Endothelial cell of umbilical vein (primary cell): ENCODE results near the gene EIF5B. TPM values are rescaled to one million over a fixed set of nuclear protein-coding genes. Genes with fewer than 3 reads are reported as not detected.

ENCODE experiments used
- BruUV-seq: library from RNA; stranded (reverse); fragments of 400-500 nt; replicated peaks from 2 replicates; lab custom pipeline; 2021; lab: Mats Ljungman, UMichigan
- CTCF ChIA-PET: fragments of 300-600, 350-600 bp; sonication (Branson Sonifier 250); formaldehyde crosslinking; loops from one replicate; lab custom pipeline; 2021; ENCODE audit warnings: antibody characterized with exemption, inconsistent platforms; lab: Charles Lee
- POLR2A ChIA-PET: fragments of 300-600, 350-600 bp; sonication (Branson Sonifier 250); formaldehyde crosslinking; loops from one replicate; lab custom pipeline; 2021; ENCODE audit warnings: antibody characterized with exemption, inconsistent platforms; lab: Charles Lee
- DNase-seq: peaks from one replicate; pipeline ENCODE4 v3.0.0-alpha.2; 2011; ENCODE audit warnings: low read depth, low spot score
- FAIRE-seq: peaks from 2 replicates; lab custom pipeline; 2011; peaks lifted over from hg19 to GRCh38; lab: Jason Lieb, UNC
- H2AFZ ChIP-seq: 2 replicates; pipeline ENCODE4 v1.6.0; 2012; ENCODE audit warnings: low read depth, low read length, control low read depth, inconsistent platforms
- H3K27ac ChIP-seq: 2 replicates; pipeline ENCODE4 v1.5.1; 2011; ENCODE audit warnings: low read depth, mild to moderate bottlenecking, control low read depth, low read length, moderate library complexity; ENCODE audit not compliant: insufficient read depth
- H3K27me3 ChIP-seq, 2 experiments: 2 replicates each; pipeline versions ENCODE4 v1.6.0 to v1.6.1; 2011; ENCODE audit warnings: low read length in 2 of 2, mixed read lengths in 1 of 2; ENCODE audit not compliant: control insufficient read depth in 2 of 2, insufficient read depth in 2 of 2
- H3K36me3 ChIP-seq, 2 experiments: 2 replicates in 1 of 2; 3 replicates in 1 of 2; pipeline ENCODE4 v1.5.1; 2011; ENCODE audit warnings: low read length in 2 of 2, mild to moderate bottlenecking in 1 of 2, moderate library complexity in 1 of 2; ENCODE audit not compliant: control insufficient read depth in 2 of 2, insufficient read depth in 2 of 2; ENCODE audit errors: extremely low read depth in 1 of 2
- H3K4me1 ChIP-seq: 3 replicates; pipeline ENCODE4 v1.5.1; 2011; ENCODE audit warnings: mild to moderate bottlenecking, low read length; ENCODE audit not compliant: control insufficient read depth, insufficient read depth; ENCODE audit errors: extremely low read depth
- H3K4me2 ChIP-seq: 2 replicates; pipeline ENCODE4 v1.6.1; 2011; ENCODE audit warnings: low read length, control low read depth, mixed read lengths; ENCODE audit not compliant: insufficient read depth
- H3K4me3 ChIP-seq, 3 experiments: fragments of 200-600 bp in 1 of 3; sonication (generic), shearing (Covaris generic) in 1 of 3; replicated peaks in 1 of 3; 2 replicates each; pipeline ENCODE4 v1.5.1; 2011 to 2016; ENCODE audit warnings: control low read depth in 3 of 3, low read length in 3 of 3, mild to moderate bottlenecking in 2 of 3, inconsistent platforms in 1 of 3, low read depth in 1 of 3, moderate library complexity in 1 of 3; ENCODE audit not compliant: insufficient read depth in 1 of 3
- H3K79me2 ChIP-seq: 2 replicates; pipeline ENCODE4 v1.6.0; 2012; ENCODE audit warnings: low read length, inconsistent platforms; ENCODE audit not compliant: control insufficient read depth, insufficient read depth
- H3K9ac ChIP-seq: replicated peaks from 2 replicates; pipeline ENCODE3; 2011; ENCODE audit warnings: low read length, control low read depth; ENCODE audit not compliant: insufficient read depth; ENCODE audit errors: extremely low read depth
- H3K9me1 ChIP-seq: replicated peaks from 3 replicates; pipeline ENCODE4 v1.6.0; 2011; ENCODE audit warnings: mild to moderate bottlenecking, low read length; ENCODE audit not compliant: control insufficient read depth, insufficient read depth; ENCODE audit errors: extremely low read depth
- H3K9me3 ChIP-seq: replicated peaks from 2 replicates; pipeline ENCODE4 v1.5.1; 2012; ENCODE audit warnings: low read length, inconsistent platforms; ENCODE audit not compliant: control insufficient read depth, insufficient read depth
- H4K20me1 ChIP-seq: replicated peaks from 2 replicates; pipeline ENCODE3; 2011; ENCODE audit warnings: mild to moderate bottlenecking, low read length; ENCODE audit not compliant: control insufficient read depth, insufficient read depth; ENCODE audit errors: extremely low read depth
- FOS ChIP-seq: IDR thresholded peaks from 2 replicates; pipeline ENCODE4 v1.6.1; 2011; ENCODE audit warnings: mild to moderate bottlenecking, low read length, moderate library complexity, borderline replicate concordance; ENCODE audit not compliant: insufficient read depth
- GATA2 ChIP-seq: IDR thresholded peaks from 2 replicates; pipeline ENCODE4 v1.7.0; 2011; ENCODE audit warnings: low read depth, mild to moderate bottlenecking, moderate library complexity, mixed read lengths, low read length; ENCODE audit not compliant: insufficient read length, insufficient read depth
- JUN ChIP-seq: IDR thresholded peaks from 2 replicates; pipeline ENCODE4 v1.6.1; 2011; ENCODE audit warnings: borderline replicate concordance, low read depth; ENCODE audit not compliant: insufficient read length, insufficient read depth
- MYC ChIP-seq: IDR thresholded peaks from one replicate; pipeline ENCODE4 v1.6.1; 2011; ENCODE audit warnings: mild to moderate bottlenecking, low read depth, low read length
- POLR2A ChIP-seq: IDR thresholded peaks from 2 replicates; pipeline ENCODE4 v1.6.1; 2012; ENCODE audit warnings: low read depth, mild to moderate bottlenecking, control low read depth, low read length
- POLR2AphosphoS5 ChIP-seq: IDR thresholded peaks from 2 replicates; pipeline ENCODE4 v1.6.1; 2012; ENCODE audit warnings: low read depth, mild to moderate bottlenecking, control low read depth, low read length, moderate library complexity; ENCODE audit not compliant: insufficient read depth
- dilution Hi-C: fragments of 300-500 bp; cut with MboI; formaldehyde crosslinking; loops from one replicate; pipeline ENCODE4 v1.15.0; 2019; ENCODE audit warnings: low sequenced_read_pairs; ENCODE audit not compliant: extremely low pct_ligation_motif_present
- intact Hi-C: fragments of 100-400 bp; cut with micrococcal nuclease; formaldehyde crosslinking; loops from one replicate; pipeline ENCODE4 v1.10.0; 2022
- polyA plus RNA-seq, 4 experiments: library from polyadenylated mRNA; depleted of rRNA in 3 of 4; stranded (reverse) in 3 of 4; unstranded in 1 of 4; fragments of >200 nt; gene quantifications; 2 replicates each; pipeline versions ENCODE4 v1.2.1 to v1.2.3, GENCODE V29; 2011 to 2012; ENCODE audit warnings: missing spikeins in 1 of 4
- total RNA-seq: library from RNA; stranded (reverse); gene quantifications from 2 replicates; pipeline ENCODE4 v1.2.3, GENCODE V29; 2021
- TF ChIP-seq, protein P1 (sequence below): IDR thresholded peaks from 2 replicates; pipeline ENCODE4 v1.6.1; 2011; ENCODE audit not compliant: insufficient read depth, insufficient read length
- TF ChIP-seq, protein P2 (sequence below), 2 donors: IDR thresholded peaks; 1 replicate in 1 of 2; 2 replicates in 1 of 2; pipeline ENCODE4 v1.5.1; 2011; ENCODE audit warnings: low read length in 2 of 2, mild to moderate bottlenecking in 2 of 2, moderate library complexity in 2 of 2, control low read depth in 1 of 2, inconsistent platforms in 1 of 2, low read depth in 1 of 2; ENCODE audit not compliant: insufficient read depth in 1 of 2; ENCODE audit errors: extremely low read depth in 1 of 2

Gene EIF5B
- total and polyA plus RNA-seq, 2 donors (not counting 3 experiments of a cell fraction or from before 2014, with no cell fraction given): 10.1 to 54.5 TPM

DNA sequence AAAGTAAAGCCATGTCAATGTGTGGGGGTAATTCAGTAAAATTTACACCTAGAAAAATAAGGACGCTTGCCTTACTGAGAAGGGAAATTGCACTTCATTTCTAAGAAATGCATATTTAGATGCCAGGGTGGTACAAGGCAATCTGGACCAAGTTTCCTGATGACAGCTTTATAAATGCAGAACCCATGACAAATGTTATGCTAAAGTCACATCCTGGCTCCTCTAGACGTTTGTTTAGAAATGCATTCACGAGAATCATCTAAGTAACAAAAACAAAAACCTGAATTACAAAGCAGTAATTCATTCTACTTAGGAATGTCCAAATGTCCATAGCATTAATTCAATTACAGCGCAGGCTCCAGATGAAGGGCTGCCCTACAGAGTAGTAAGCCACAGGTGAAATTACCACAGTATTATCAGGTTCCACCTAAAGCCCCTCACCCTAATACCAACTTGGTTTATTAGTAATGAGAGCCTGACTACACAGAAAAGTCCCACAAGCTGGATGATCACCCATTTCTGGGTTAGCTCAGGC lies 102.8 kb downstream of the EIF5B start:
- no peaks in the 10 kb centered on the region for H3K27me3 ChIP-seq
- H3K79me2 ChIP-seq: peaks cover 31% of the 10 kb centered on the region
- no peaks in the 10 kb centered on the region for H4K20me1 ChIP-seq
- dilution Hi-C loops: no loop called here
- H3K36me3 ChIP-seq: peaks cover 7 to 10% of the 10 kb centered on the region in 2 experiments
- H3K9me3 ChIP-seq: no peaks in the 10 kb centered on the region
- ChIA-PET POLR2A (no interaction called here), CTCF (interaction anchor here (0.8 to 2.0 kb wide), 3 partner anchors 11 to 103 kb away, joined by 3 to 4 read pairs (median 4); partner anchors contain the start of gene EIF5B)
- DNase-seq (no peak), FAIRE-seq (no peak)
- H3K9me1 ChIP-seq: no peaks in the 10 kb centered on the region
- H3K27ac ChIP-seq: no peak overlapping the region
- H3K4me3 ChIP-seq: no peak overlapping the region
- H3K9ac ChIP-seq: no peak overlapping the region
- TF ChIP-seq, protein P1, sequence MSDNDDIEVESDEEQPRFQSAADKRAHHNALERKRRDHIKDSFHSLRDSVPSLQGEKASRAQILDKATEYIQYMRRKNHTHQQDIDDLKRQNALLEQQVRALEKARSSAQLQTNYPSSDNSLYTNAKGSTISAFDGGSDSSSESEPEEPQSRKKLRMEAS: no peak
- TF ChIP-seq FOS: no peak
- TF ChIP-seq POLR2AphosphoS5: no peak
- no peak for TF ChIP-seq GATA2
- TF ChIP-seq MYC: no peak
- BruUV-seq: no TSS peak
- no peak overlapping the region for H2AFZ ChIP-seq
- no peaks in the 10 kb centered on the region for H3K4me1 ChIP-seq
- H3K4me2 ChIP-seq: no peak overlapping the region
- intact Hi-C loops: no loop called here

DNA sequence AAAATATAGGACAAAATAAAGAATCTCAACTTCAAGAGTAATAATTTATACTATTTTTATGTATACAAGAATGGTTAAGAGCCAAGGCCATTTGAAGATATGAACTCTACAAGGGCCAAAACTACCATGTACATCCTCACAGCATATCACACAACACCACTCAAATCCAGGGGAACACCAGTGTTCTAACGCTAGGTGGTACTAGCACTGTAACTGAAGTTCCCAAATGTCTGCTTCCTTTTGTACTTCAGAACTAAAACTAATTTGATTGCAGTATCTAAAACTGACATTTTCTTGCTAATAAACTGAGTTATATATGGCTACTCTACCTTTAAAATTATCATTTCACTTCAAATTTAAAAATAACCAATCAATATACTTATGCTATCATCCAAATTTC lies 105.6 kb downstream of the EIF5B start:
- Histone ChIP-seq H3K4me2 (no peak overlapping the region), H3K36me3 (peaks cover 7 to 11% of the 10 kb centered on the region in 2 experiments), H3K79me2 (peaks cover 49% of the 10 kb centered on the region), H4K20me1 (no peaks in the 10 kb centered on the region), H3K4me1 (no peaks in the 10 kb centered on the region), H3K4me3 (no peak overlapping the region), H3K9me1 (no peaks in the 10 kb centered on the region), H3K27ac (no peak overlapping the region), H3K27me3 (no peaks in the 10 kb centered on the region), H3K9me3 (no peaks in the 10 kb centered on the region), H2AFZ (no peak overlapping the region), H3K9ac (no peak overlapping the region)
- BruUV-seq: no TSS peak
- DNase-seq (peak; percentile 14), FAIRE-seq (no peak)
- TF ChIP-seq FOS: no peak
- no peak for TF ChIP-seq GATA2
- no peak for TF ChIP-seq POLR2A
- TF ChIP-seq JUN: no peak
- no peak for TF ChIP-seq MYC
- TF ChIP-seq, protein P2, sequence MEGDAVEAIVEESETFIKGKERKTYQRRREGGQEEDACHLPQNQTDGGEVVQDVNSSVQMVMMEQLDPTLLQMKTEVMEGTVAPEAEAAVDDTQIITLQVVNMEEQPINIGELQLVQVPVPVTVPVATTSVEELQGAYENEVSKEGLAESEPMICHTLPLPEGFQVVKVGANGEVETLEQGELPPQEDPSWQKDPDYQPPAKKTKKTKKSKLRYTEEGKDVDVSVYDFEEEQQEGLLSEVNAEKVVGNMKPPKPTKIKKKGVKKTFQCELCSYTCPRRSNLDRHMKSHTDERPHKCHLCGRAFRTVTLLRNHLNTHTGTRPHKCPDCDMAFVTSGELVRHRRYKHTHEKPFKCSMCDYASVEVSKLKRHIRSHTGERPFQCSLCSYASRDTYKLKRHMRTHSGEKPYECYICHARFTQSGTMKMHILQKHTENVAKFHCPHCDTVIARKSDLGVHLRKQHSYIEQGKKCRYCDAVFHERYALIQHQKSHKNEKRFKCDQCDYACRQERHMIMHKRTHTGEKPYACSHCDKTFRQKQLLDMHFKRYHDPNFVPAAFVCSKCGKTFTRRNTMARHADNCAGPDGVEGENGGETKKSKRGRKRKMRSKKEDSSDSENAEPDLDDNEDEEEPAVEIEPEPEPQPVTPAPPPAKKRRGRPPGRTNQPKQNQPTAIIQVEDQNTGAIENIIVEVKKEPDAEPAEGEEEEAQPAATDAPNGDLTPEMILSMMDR (IDR thresholded peaks at IDR 0.05; ENCODE audit: extremely low read depth in 1 of 2, insufficient read depth in 1 of 2, low read depth in 1 of 2, low read length in 2 of 2): no peak
- dilution Hi-C loops (no loop called here), intact Hi-C loops (loop anchor here (1.0 kb wide), 1 partner anchor 47 kb away; the partner anchor contains the start of gene REV1)
- ChIA-PET CTCF (interaction anchor here (1.2 kb wide), 1 partner anchor 8 kb away, joined by 3 read pairs; no protein-coding TSS in a partner anchor), POLR2A (no interaction called here)
